Measurements from ENCODE around the gene NTSR1. TPM values are rescaled to one million over a fixed set of nuclear protein-coding genes. Genes with fewer than 3 reads are reported as not detected.
A peak's percentile ranks its signal among the peaks of the same experiment; 100 is the strongest.

The NTSR1 gene
- total RNA-seq, 1 experiment from 2014 or later, result not detected

- Histone ChIP-seq H3K27me3 (replicated peaks) (no peaks in the 10 kb centered on the region; the same call in 1 of the 2 replicates), H3K9me3 (replicated peaks) (no peaks in the 10 kb centered on the region), H3K27ac (peak overlapping the region; percentile 17; the same call in 1 of the 2 replicates), H3K36me3 (peaks cover 22% of the 10 kb centered on the region), H3K4me1 (replicated peaks) (peaks cover 39% of the 10 kb centered on the region), H3K4me3 (peak overlapping the region; percentile 81)
- peak; percentile 95 to 96 for DNase-seq (ENCODE audit: low read depth in 1 of 2, low spot score in 2 of 2)
Measured at GRCh38 chr20:62794007-62794724, 85.5 kb downstream of the NTSR1 start.

- H3K9me3 ChIP-seq (replicated peaks), result no peaks in the 10 kb centered on the region
- H3K4me1 ChIP-seq (replicated peaks), result peaks cover 39% of the 10 kb centered on the region
- H3K27me3 ChIP-seq (replicated peaks), result no peaks in the 10 kb centered on the region; the same call in 1 of the 2 replicates
- peak; percentile 66 to 75 for DNase-seq (ENCODE audit: low read depth in 1 of 2, low spot score in 2 of 2)
- peak overlapping the region; percentile 81 for H3K4me3 ChIP-seq
- peaks cover 32% of the 10 kb centered on the region for H3K36me3 ChIP-seq
- H3K27ac ChIP-seq, result peak overlapping the region; percentile 17; the same call in 1 of the 2 replicates
Measured at GRCh38 chr20:62795023-62795761, 86.6 kb downstream of the NTSR1 start.

GRCh38 chr20:62796699-62797491, 88.3 kb downstream of the NTSR1 start:
- Histone ChIP-seq H3K27ac (no peak overlapping the region), H3K4me3 (peak overlapping the region; percentile 81), H3K27me3 (replicated peaks) (no peaks in the 10 kb centered on the region), H3K9me3 (replicated peaks) (no peaks in the 10 kb centered on the region), H3K36me3 (peaks cover 46% of the 10 kb centered on the region), H3K4me1 (replicated peaks) (peaks cover 31% of the 10 kb centered on the region)
- no peak for DNase-seq (ENCODE audit: low read depth in 1 of 2, low spot score in 2 of 2)

GRCh38 chr20:62797671-62798532, 89.3 kb downstream of the NTSR1 start:
- Histone ChIP-seq H3K4me3 (no peak overlapping the region), H3K27ac (no peak overlapping the region), H3K36me3 (peaks cover 46% of the 10 kb centered on the region), H3K9me3 (replicated peaks) (no peaks in the 10 kb centered on the region), H3K27me3 (replicated peaks) (no peaks in the 10 kb centered on the region), H3K4me1 (replicated peaks) (peaks cover 22% of the 10 kb centered on the region)
- DNase-seq (ENCODE audit: low read depth in 1 of 2, low spot score in 2 of 2), result no peak

- H3K27ac ChIP-seq, result no peak overlapping the region
- no peak overlapping the region for H3K4me3 ChIP-seq
- DNase-seq (ENCODE audit: low read depth in 1 of 2, low spot score in 2 of 2), result no peak
- H3K9me3 ChIP-seq (replicated peaks), result no peaks in the 10 kb centered on the region
- H3K27me3 ChIP-seq (replicated peaks), result no peaks in the 10 kb centered on the region
- peaks cover 14% of the 10 kb centered on the region for H3K4me1 ChIP-seq (replicated peaks)
- peaks cover 46% of the 10 kb centered on the region for H3K36me3 ChIP-seq
Measured at GRCh38 chr20:62799036-62799435, 90.4 kb downstream of the NTSR1 start.

GRCh38 chr20:62799459-62799858, 90.8 kb downstream of the NTSR1 start:
- Histone ChIP-seq H3K4me3 (no peak overlapping the region), H3K27me3 (replicated peaks) (no peaks in the 10 kb centered on the region), H3K27ac (no peak overlapping the region), H3K4me1 (replicated peaks) (peaks cover 13% of the 10 kb centered on the region), H3K36me3 (peaks cover 46% of the 10 kb centered on the region), H3K9me3 (replicated peaks) (no peaks in the 10 kb centered on the region)
- DNase-seq (ENCODE audit: low read depth in 1 of 2, low spot score in 2 of 2), result no peak

GRCh38 chr20:62799873-62800272, 91.2 kb downstream of the NTSR1 start:
- Histone ChIP-seq H3K9me3 (replicated peaks) (no peaks in the 10 kb centered on the region), H3K4me1 (replicated peaks) (peaks cover 9% of the 10 kb centered on the region), H3K27ac (no peak overlapping the region), H3K4me3 (no peak overlapping the region), H3K36me3 (peaks cover 48% of the 10 kb centered on the region), H3K27me3 (replicated peaks) (no peaks in the 10 kb centered on the region)
- no peak for DNase-seq (ENCODE audit: low read depth in 1 of 2, low spot score in 2 of 2)

- H3K27me3 ChIP-seq (replicated peaks), result no peaks in the 10 kb centered on the region
- peaks cover 8% of the 10 kb centered on the region for H3K4me1 ChIP-seq (replicated peaks)
- DNase-seq (ENCODE audit: low read depth in 1 of 2, low spot score in 2 of 2), result no peak
- H3K27ac ChIP-seq, result no peak overlapping the region
- peaks cover 54% of the 10 kb centered on the region for H3K36me3 ChIP-seq
- no peak overlapping the region for H3K4me3 ChIP-seq
- H3K9me3 ChIP-seq (replicated peaks), result no peaks in the 10 kb centered on the region
Measured at GRCh38 chr20:62800314-62801259, 92.0 kb downstream of the NTSR1 start.

- peaks cover 62% of the 10 kb centered on the region for H3K36me3 ChIP-seq
- no peaks in the 10 kb centered on the region for H3K9me3 ChIP-seq (replicated peaks)
- H3K4me1 ChIP-seq (replicated peaks), result peaks cover 17% of the 10 kb centered on the region
Measured at GRCh38 chr20:62801284-62802010, 92.8 kb downstream of the NTSR1 start.

GRCh38 chr20:62802026-62802712, 93.5 kb downstream of the NTSR1 start:
- Histone ChIP-seq H3K4me3 (no peak overlapping the region), H3K27me3 (replicated peaks) (no peaks in the 10 kb centered on the region), H3K36me3 (peaks cover 68% of the 10 kb centered on the region), H3K27ac (no peak overlapping the region), H3K4me1 (replicated peaks) (peaks cover 17% of the 10 kb centered on the region), H3K9me3 (replicated peaks) (no peaks in the 10 kb centered on the region)
- DNase-seq (ENCODE audit: low read depth in 1 of 2, low spot score in 2 of 2), result no peak

More at GRCh38 chr20:62801284-62802010, 92.8 kb downstream of the NTSR1 start:
- H3K27me3 ChIP-seq (replicated peaks), result no peaks in the 10 kb centered on the region
- no peak overlapping the region for H3K4me3 ChIP-seq
- H3K27ac ChIP-seq, result no peak overlapping the region
- DNase-seq (ENCODE audit: low read depth in 1 of 2, low spot score in 2 of 2), result no peak

- no peak for DNase-seq (ENCODE audit: low read depth in 1 of 2, low spot score in 2 of 2)
Measured at GRCh38 chr20:62804021-62804626, 95.5 kb downstream of the NTSR1 start.

More at GRCh38 chr20:62804021-62804626, 95.5 kb downstream of the NTSR1 start:
- no peaks in the 10 kb centered on the region for H3K27me3 ChIP-seq (replicated peaks)
- H3K9me3 ChIP-seq (replicated peaks), result no peaks in the 10 kb centered on the region
- peaks cover 13% of the 10 kb centered on the region for H3K4me1 ChIP-seq (replicated peaks)
- no peak overlapping the region for H3K27ac ChIP-seq
- H3K4me3 ChIP-seq, result peak overlapping the region; percentile 99
- H3K36me3 ChIP-seq, result peaks cover 68% of the 10 kb centered on the region
